ENCODE results near the gene NRM. TPM values are rescaled to one million over a fixed set of nuclear protein-coding genes. Genes with fewer than 3 reads are reported as not detected.

Gene NRM
- total RNA-seq (2014; rRNA removed; shearing (Covaris generic)) (13.6 and 18.6 TPM in 2 replicates), total RNA-seq (2022) (36.7 and 44.0 TPM in 2 replicates), Bru-seq, nascent RNA (percentile 71 among the genes with signal in this experiment), BruChase-seq, experiment 1, labeled RNA remaining after a 6-hour chase (percentile 83 among the genes with signal in this experiment), BruChase-seq, experiment 2, labeled RNA remaining after a 2-hour chase (percentile 82 among the genes with signal in this experiment)
- long read RNA-seq, transcript NRM-203 (4 exons, 1,734 nt), result major isoform, 7 of 21 reads
- long read RNA-seq, partial matches to known transcripts, result 4 of 21 reads
- long read RNA-seq, other reads (novel, unspliced or antisense), result 7 of 21 reads

GRCh38 chr6:30690403-30691207 is at the start of gene NRM:
TSS of gene NRM (minus strand) at chr6:30690984. CDS start at chr6:30690974, 10 bp downstream.
- Histone ChIP-seq H3K4me3 (ENCODE audit: low read depth, low read length, poor library complexity, severe bottlenecking) (peak within 1 kb of the TSS; percentile 95), H3K79me2 (ENCODE audit: insufficient read depth, low read depth, low read length) (peaks cover 43% of the 10 kb centered on the region), H3K9me2 (ENCODE audit: insufficient read depth, low read length) (no peaks in the 10 kb centered on the region), H3K36me3 (ENCODE audit: insufficient read depth, low read length) (peaks cover 7% of the 10 kb centered on the region), H3K4me1 (ENCODE audit: insufficient read depth, low read length, poor library complexity, severe bottlenecking) (peaks cover 38% of the 10 kb centered on the region), H3K9me3 (ENCODE audit: low read length) (no peaks in the 10 kb centered on the region), H3K27ac (ENCODE audit: low read depth, low read length, poor library complexity, severe bottlenecking) (peak within 1 kb of the TSS; percentile 95), H3K4me2 (ENCODE audit: low read length) (peak within 1 kb of the TSS; percentile 99), H4K20me1 (ENCODE audit: insufficient read depth, low read length) (no peaks in the 10 kb centered on the region), H2AFZ (ENCODE audit: low read length) (peak within 1 kb of the TSS; percentile 53; the same call in 1 of the 2 replicates)
- TF ChIP-seq EZH2phosphoT487 (IDR thresholded peaks at IDR 0.05; ENCODE audit: borderline replicate concordance, low read depth, low read length) (no peak), CTCF (conservative IDR thresholded peaks at IDR 0.05; ENCODE audit: low read length) (no peak)
- intact Hi-C loops (cut with micrococcal nuclease; ENCODE audit: unreplicated experiment), result no loop called here
- no TSS peak for BruUV-seq (replicated peaks)
- ChIA-PET CTCF (ENCODE audit: unreplicated experiment) (no interaction called here), POLR2A (interaction anchor here (0.6 to 6.3 kb wide), 4 partner anchors 17 to 55 kb away, joined by 3 to 71 read pairs (median 7); partner anchors contain the start of genes MDC1 and TUBB)
- peak; percentile 84 for DNase-seq (ENCODE audit: low spot score)

- intact Hi-C loops (cut with micrococcal nuclease; ENCODE audit: unreplicated experiment), result loop anchor here (5.0 kb wide), 2 partner anchors 123 to 183 kb away; partner anchors contain the start of genes GNL1, MRPS18B, PPP1R10 and PRR3
- TSS peak; percentile 17 for BruUV-seq (replicated peaks)
- H3K36me3 ChIP-seq (ENCODE audit: insufficient read depth, low read length), result peaks cover 49% of the 10 kb centered on the region
- peaks cover 38% of the 10 kb centered on the region for H3K4me1 ChIP-seq (ENCODE audit: insufficient read depth, low read length, poor library complexity, severe bottlenecking)
- H3K9me2 ChIP-seq (ENCODE audit: insufficient read depth, low read length), result no peaks in the 10 kb centered on the region
- H3K4me2 ChIP-seq (ENCODE audit: low read length), result no peak overlapping the region
- H3K79me2 ChIP-seq (ENCODE audit: insufficient read depth, low read depth, low read length), result peaks cover 10% of the 10 kb centered on the region
- no peak for DNase-seq (ENCODE audit: low spot score)
- no peaks in the 10 kb centered on the region for H3K9me3 ChIP-seq (ENCODE audit: low read length)
- no peak overlapping the region for H2AFZ ChIP-seq (ENCODE audit: low read length)
- CTCF ChIA-PET (ENCODE audit: unreplicated experiment), result no interaction called here
- POLR2A ChIA-PET, result interaction anchor here (0.7 kb wide), 1 partner anchor 15 kb away, joined by 5 read pairs; no protein-coding TSS in a partner anchor
- TF ChIP-seq CTCF (conservative IDR thresholded peaks at IDR 0.05; ENCODE audit: low read length) (no peak), EZH2phosphoT487 (IDR thresholded peaks at IDR 0.05; ENCODE audit: borderline replicate concordance, low read depth, low read length) (no peak)
- H3K4me3 ChIP-seq (ENCODE audit: low read depth, low read length, poor library complexity, severe bottlenecking), result no peak overlapping the region
- H4K20me1 ChIP-seq (ENCODE audit: insufficient read depth, low read length), result no peaks in the 10 kb centered on the region
- H3K27ac ChIP-seq (ENCODE audit: low read depth, low read length, poor library complexity, severe bottlenecking), result no peak overlapping the region
These were observed 49.7 kb upstream of the NRM start for GRCh38 chr6:30740540-30740870.
